H1 (cell line): ENCODE data around the gene KCTD8. TPM values are rescaled to one million over a fixed set of nuclear protein-coding genes. Genes with fewer than 3 reads are reported as not detected.

Experiments used
- EGR1 ChIP-seq: IDR thresholded peaks from 2 replicates; pipeline ENCODE4 v1.6.1; 2011; ENCODE audit warnings: low read depth, low read length, borderline replicate concordance
- HDAC6 ChIP-seq: IDR thresholded peaks from one replicate; pipeline ENCODE4 v1.7.1; 2012; ENCODE audit warnings: low read depth, mild to moderate bottlenecking, inconsistent platforms, low read length, moderate library complexity
- KDM5A ChIP-seq: fragments of 200-600 bp; IDR thresholded peaks from 2 replicates; pipeline ENCODE4 v1.7.1; 2012; ENCODE audit warnings: mild to moderate bottlenecking, low read length, inconsistent platforms, mixed read lengths
- SP2 ChIP-seq: IDR thresholded peaks from 2 replicates; pipeline ENCODE4 v1.6.1; 2012; ENCODE audit warnings: mild to moderate bottlenecking, low read length, inconsistent platforms
- polyA plus RNA-seq, 7 experiments: library from polyadenylated mRNA; depleted of rRNA in 3 of 7; stranded (reverse) in 5 of 7; unstranded in 2 of 7; fragments of >200 nt in 5 of 7; fragments of 200-250 nt in 2 of 7; gene quantifications; 1 replicate in 5 of 7; 2 replicates in 1 of 7; 4 replicates in 1 of 7; pipeline versions ENCODE4 v1.2.1 to v1.2.3, GENCODE V29; 2011 to 2013; ENCODE audit warnings: missing spikeins in 2 of 7, mixed read lengths in 2 of 7
- total RNA-seq: library from RNA; stranded (reverse); fragmentation: NEBNext Ultra II Directional; extraction: Animal tissue kit (Norgen Biotek cat#: 25700); gene quantifications from 2 replicates; pipeline ENCODE4 v1.2.1, GENCODE V29; 2021

Gene KCTD8
- total and polyA plus RNA-seq, 2 of the 8 experiments (the other 6 are each of a cell fraction or from before 2014, with no cell fraction given), result 2.9 to 3.7 TPM

DNA sequence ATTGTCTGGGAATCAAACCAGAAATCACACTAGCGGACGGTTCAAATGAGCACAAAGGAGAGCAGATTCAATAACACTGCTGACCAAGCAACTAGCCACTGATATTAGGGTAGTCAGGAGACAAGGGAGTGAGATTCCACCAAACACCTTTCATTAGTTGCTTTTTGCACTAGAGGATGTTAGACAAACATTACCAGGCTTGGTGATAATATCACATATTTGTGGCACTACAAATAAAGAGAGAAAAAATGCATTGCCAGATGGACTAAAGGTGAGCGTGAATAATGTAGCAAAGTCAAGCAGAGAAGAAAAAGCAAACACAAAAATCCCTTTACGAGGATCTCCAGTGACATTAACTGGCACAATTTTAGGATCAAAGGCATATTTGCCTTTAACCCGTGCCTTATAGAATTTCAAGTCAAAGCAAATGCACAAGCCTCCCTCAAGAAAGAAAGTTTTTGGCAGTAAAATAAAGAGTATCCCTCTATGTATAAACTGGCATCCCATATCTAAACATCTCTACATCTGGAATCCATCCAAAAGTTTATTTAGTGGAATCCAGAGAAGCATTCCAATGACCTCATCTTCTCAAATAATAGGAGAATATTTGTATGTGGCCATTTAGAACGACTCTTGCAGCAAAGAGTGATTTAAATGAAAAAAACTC is 290.9 kb downstream of the KCTD8 start (continued):
- no peak for TF ChIP-seq EGR1
- no peak for TF ChIP-seq SP2
- no peak for TF ChIP-seq HDAC6
- no peak for TF ChIP-seq KDM5A
- TF ChIP-seq, all 59 proteins: peak for 0
